ENCODE measurements around the gene CFAP99.

DNA sequence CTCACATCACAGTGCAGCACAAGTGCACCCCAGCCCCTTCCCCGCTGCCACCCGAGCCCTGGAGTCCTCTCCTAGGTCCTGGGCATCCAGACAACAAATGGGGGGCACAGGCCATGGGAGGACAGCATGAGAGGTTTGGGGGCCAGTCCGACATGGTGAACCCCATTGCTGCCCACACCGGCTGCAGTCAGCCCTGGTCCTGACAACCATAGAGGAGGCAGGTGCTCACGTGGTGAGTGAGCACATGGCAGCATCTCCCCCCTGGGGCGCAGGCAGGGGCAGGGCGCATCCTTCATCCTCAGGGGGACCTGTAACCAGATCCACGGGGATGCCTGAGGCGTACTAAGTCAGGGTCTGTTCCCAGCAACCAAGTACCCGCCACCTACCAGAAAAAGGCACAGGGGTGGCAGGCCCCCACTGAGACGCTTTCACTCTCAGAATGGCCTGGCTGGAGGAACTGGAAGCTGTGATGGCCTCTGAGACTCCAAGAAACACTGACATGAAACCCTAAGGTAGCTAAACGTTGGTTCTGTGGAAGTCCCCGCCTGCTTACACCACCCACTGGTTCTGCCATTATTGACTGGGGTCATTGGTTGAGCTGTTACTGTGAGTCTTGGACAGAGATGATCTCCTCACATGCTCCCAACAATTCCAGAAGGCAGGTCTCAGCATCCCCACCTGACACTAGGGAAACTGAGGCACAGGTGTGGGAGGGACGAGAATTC is 6.8 kb upstream of the CFAP99 start:
- TF ChIP-seq, protein P1, sequence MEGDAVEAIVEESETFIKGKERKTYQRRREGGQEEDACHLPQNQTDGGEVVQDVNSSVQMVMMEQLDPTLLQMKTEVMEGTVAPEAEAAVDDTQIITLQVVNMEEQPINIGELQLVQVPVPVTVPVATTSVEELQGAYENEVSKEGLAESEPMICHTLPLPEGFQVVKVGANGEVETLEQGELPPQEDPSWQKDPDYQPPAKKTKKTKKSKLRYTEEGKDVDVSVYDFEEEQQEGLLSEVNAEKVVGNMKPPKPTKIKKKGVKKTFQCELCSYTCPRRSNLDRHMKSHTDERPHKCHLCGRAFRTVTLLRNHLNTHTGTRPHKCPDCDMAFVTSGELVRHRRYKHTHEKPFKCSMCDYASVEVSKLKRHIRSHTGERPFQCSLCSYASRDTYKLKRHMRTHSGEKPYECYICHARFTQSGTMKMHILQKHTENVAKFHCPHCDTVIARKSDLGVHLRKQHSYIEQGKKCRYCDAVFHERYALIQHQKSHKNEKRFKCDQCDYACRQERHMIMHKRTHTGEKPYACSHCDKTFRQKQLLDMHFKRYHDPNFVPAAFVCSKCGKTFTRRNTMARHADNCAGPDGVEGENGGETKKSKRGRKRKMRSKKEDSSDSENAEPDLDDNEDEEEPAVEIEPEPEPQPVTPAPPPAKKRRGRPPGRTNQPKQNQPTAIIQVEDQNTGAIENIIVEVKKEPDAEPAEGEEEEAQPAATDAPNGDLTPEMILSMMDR (IDR thresholded peaks at IDR 0.05), result no peak
- no peak for TF ChIP-seq POLR2AphosphoS5 (IDR thresholded peaks at IDR 0.05)
- TF ChIP-seq POLR2A (IDR thresholded peaks at IDR 0.05), result no peak

All from breast epithelium (tissue), 3 donors.